Fibroblast of pulmonary artery (primary cell): ENCODE measurements around the gene CCDC13.

Experiments
- DNase-seq: peaks from one replicate; pipeline ENCODE4 v3.0.0-alpha.2; 2010; ENCODE audit warnings: low read depth
- H3K4me3 ChIP-seq: replicated peaks from 2 replicates; pipeline ENCODE4 v1.5.1; 2011; ENCODE audit warnings: low read depth, mild to moderate bottlenecking, control low read depth, low read length, moderate library complexity
- TF ChIP-seq, protein P1 (sequence below): IDR thresholded peaks from 2 replicates; pipeline ENCODE4 v1.5.1; 2011; ENCODE audit warnings: mild to moderate bottlenecking, control low read depth, low read length, inconsistent platforms; ENCODE audit errors: missing control alignments

The CCDC13 gene

DNA sequence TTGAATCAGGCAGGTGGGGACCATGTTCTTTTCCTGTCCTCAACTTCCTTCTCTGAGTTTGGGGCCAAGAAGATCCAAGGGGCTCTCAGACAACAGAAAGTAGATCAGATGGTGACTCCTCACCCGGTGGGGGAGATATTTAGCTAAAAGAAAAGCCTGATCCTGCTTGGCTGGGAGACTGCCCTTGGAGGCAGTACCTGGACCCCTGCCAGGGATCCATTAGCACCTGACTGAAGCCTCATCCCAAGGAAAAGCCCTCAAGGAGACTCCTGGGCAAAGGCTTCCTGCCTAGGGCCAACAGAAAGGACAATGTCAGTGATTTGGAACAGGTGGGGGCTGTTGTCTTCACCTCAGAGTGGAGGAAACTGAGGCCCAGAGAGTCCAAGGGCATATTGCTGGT lies 37.0 kb downstream of the CCDC13 start:
- no peak overlapping the region for H3K4me3 ChIP-seq
- TF ChIP-seq, protein P1, sequence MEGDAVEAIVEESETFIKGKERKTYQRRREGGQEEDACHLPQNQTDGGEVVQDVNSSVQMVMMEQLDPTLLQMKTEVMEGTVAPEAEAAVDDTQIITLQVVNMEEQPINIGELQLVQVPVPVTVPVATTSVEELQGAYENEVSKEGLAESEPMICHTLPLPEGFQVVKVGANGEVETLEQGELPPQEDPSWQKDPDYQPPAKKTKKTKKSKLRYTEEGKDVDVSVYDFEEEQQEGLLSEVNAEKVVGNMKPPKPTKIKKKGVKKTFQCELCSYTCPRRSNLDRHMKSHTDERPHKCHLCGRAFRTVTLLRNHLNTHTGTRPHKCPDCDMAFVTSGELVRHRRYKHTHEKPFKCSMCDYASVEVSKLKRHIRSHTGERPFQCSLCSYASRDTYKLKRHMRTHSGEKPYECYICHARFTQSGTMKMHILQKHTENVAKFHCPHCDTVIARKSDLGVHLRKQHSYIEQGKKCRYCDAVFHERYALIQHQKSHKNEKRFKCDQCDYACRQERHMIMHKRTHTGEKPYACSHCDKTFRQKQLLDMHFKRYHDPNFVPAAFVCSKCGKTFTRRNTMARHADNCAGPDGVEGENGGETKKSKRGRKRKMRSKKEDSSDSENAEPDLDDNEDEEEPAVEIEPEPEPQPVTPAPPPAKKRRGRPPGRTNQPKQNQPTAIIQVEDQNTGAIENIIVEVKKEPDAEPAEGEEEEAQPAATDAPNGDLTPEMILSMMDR, result no peak
- no peak for DNase-seq

- TF ChIP-seq, protein P1, result no peak
- DNase-seq, result no peak
- no peak overlapping the region for H3K4me3 ChIP-seq
These were observed 37.4 kb downstream of the CCDC13 start for GRCh38 chr3:42735615-42736014.

GRCh38 chr3:42735019-42735418 lies 38.0 kb downstream of the CCDC13 start:
- no peak overlapping the region for H3K4me3 ChIP-seq
- DNase-seq, result no peak
- TF ChIP-seq, protein P1, result no peak

GRCh38 chr3:42734263-42734860 lies 38.7 kb downstream of the CCDC13 start:
- no peak overlapping the region for H3K4me3 ChIP-seq
- TF ChIP-seq, protein P1, result no peak
- no peak for DNase-seq

DNA sequence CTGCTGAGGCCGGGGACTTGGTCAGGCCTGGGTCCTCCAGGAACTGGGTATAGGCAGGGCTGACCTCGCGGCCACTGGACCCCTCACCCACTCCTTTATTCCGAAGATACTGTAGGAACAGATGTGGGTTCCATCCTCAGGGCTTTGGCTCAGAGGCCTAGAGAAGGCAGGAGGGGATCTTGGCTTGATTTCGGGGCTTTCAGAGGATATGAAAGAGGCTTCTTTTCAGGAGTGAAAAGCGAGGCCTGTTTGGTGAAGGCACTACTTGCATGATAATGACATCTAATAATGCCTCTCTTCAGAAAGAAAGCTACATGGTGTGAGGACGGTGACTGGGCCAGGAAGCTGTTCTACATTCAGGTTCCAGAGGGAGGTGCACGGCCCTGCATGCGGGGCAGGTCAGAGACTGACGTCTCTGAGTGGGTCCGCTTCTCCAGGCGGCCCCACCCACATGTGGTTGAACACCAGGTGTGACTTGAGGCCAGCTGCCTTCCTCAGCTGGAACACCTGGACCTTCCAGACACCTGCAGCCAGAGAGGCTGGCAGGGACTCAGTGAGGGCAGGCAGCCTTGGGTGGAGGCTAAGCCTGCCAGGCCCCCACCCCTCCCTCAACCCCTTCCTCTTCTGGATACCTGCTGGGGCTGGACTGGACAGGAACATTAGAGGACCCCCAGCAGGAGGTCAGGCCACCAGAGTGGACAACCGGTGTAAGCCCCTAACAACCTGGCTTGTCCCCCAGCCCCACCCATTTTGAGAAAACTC lies 39.4 kb downstream of the CCDC13 start:
- no peak for DNase-seq
- no peak overlapping the region for H3K4me3 ChIP-seq
- TF ChIP-seq, protein P1, result no peak

DNA sequence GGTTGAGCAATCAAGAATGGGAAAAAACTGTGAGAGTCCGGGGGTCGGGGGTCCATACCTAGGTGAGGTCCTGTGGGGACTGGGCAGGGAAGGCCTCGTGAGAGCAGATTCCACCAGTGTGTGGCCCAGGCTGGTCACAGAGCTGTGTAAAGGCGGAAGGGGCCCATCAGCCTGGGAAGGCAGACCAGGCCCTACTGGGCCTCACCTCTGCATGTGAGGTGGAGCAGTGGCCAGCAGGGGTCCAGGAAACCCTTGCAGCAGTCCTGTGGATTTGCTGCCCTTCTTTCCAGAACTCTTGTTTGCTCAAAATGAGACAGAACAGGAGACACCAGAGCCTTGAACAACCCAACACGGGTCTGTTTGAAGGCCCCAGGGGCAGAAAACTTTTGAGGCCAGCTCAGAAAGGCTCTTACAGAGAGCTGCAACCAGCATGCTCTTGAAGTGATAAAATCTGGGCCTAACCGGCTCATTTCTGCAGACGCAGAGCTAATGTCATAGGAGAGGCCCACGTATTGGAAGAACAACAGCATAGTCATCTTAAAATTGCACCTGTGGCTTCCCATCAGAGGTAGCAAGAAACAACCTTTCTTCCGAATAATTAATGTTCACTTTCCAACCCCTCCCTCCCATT lies 40.1 kb downstream of the CCDC13 start:
- TF ChIP-seq, protein P1, result peak; percentile 7
- H3K4me3 ChIP-seq, result no peak overlapping the region
- no peak for DNase-seq
